Stomach (tissue), 4 donors: ENCODE measurements around the gene KIF17.

Experiments
- CTCF ChIP-seq, 7 experiments: fragments of 450-650 bp in 4 of 7; fragments of 200-600 bp in 3 of 7; sonication (generic) in 3 of 7; IDR thresholded peaks; one replicate each; pipeline ENCODE4 v1.5.1; 2016 to 2019; ENCODE audit warnings: antibody characterized with exemption in 7 of 7, control low read depth in 2 of 7, mild to moderate bottlenecking in 1 of 7
- POLR2A ChIP-seq, 4 donors: fragments of 450-650 bp; IDR thresholded peaks; one replicate each; pipeline ENCODE4 v1.6.1; 2016; ENCODE audit warnings: antibody characterized with exemption in 4 of 4, control low read depth in 2 of 4, mild to moderate bottlenecking in 1 of 4, moderate library complexity in 1 of 4
- POLR2AphosphoS5 ChIP-seq, 3 donors: sonication (generic); formaldehyde crosslinking; IDR thresholded peaks; one replicate each; pipeline ENCODE4 v1.6.1; 2016; ENCODE audit warnings: antibody characterized with exemption in 3 of 3

- no peak for TF ChIP-seq CTCF (IDR thresholded peaks at IDR 0.05)
- TF ChIP-seq POLR2A (IDR thresholded peaks at IDR 0.05): no peak
- TF ChIP-seq POLR2AphosphoS5 (IDR thresholded peaks at IDR 0.05): no peak
Measured at GRCh38 chr1:20706841-20707240, 11.0 kb downstream of the KIF17 start.
